Kidney (tissue), 14 donors: ENCODE data around the gene FLYWCH1. TPM values are rescaled to one million over a fixed set of nuclear protein-coding genes. Genes with fewer than 3 reads are reported as not detected.

ENCODE experiments used
- DNase-seq, 5 donors: peaks; one replicate each; pipeline ENCODE4 v3.0.0-alpha.2; 2013 to 2020
- FAIRE-seq: peaks from 2 replicates; lab custom pipeline; 2012; peaks lifted over from hg19 to GRCh38; lab: Jason Lieb, UNC
- H3K27ac ChIP-seq, 2 donors: one replicate each; pipeline ENCODE4 v1.7.0; 2013; ENCODE audit warnings: low read depth in 2 of 2, low read length in 2 of 2, inconsistent platforms in 1 of 2
- H3K27me3 ChIP-seq: one replicate; pipeline ENCODE4 v1.7.1; 2013; ENCODE audit warnings: low read length, inconsistent platforms; ENCODE audit not compliant: control insufficient read depth, insufficient read depth
- H3K36me3 ChIP-seq, 3 donors: one replicate each; pipeline versions ENCODE4 v1.7.0 to v1.7.1; 2013; ENCODE audit warnings: low read length in 3 of 3, control low read depth in 1 of 3, inconsistent platforms in 1 of 3; ENCODE audit not compliant: insufficient read depth in 3 of 3, control insufficient read depth in 2 of 3
- H3K4me1 ChIP-seq, 3 donors: one replicate each; pipeline versions ENCODE4 v1.7.0 to v1.7.1; 2013; ENCODE audit warnings: low read length in 3 of 3, inconsistent platforms in 1 of 3, low read depth in 1 of 3; ENCODE audit not compliant: control insufficient read depth in 2 of 3, insufficient read depth in 2 of 3
- H3K4me3 ChIP-seq, 3 donors: one replicate each; pipeline versions ENCODE4 v1.7.0 to v1.8.1; 2013; ENCODE audit warnings: low read length in 3 of 3, control low read depth in 1 of 3, inconsistent platforms in 1 of 3
- H3K9ac ChIP-seq, 3 donors: one replicate each; pipeline versions ENCODE4 v1.7.0 to v1.7.1; 2013; ENCODE audit warnings: low read length in 3 of 3, control low read depth in 1 of 3, inconsistent platforms in 1 of 3
- H3K9me3 ChIP-seq, 3 donors: one replicate each; pipeline versions ENCODE4 v1.7.0 to v1.7.1; 2013; ENCODE audit warnings: low read length in 3 of 3, control low read depth in 1 of 3, inconsistent platforms in 1 of 3; ENCODE audit not compliant: control insufficient read depth in 2 of 3, insufficient read depth in 1 of 3
- intact Hi-C: fragments of 100-400 bp; cut with DNase I; formaldehyde crosslinking; loops from one replicate; pipeline ENCODE4 v1.11.1; 2022
- polyA plus RNA-seq: library from polyadenylated mRNA; stranded (reverse); fragments of 350-450 nt; fragmentation: Illumina TruSeq; extraction: RNeasy Lipid Tissue Mini Kit (QIAGEN cat#74804); gene quantifications from one replicate; pipeline ENCODE4 v1.2.3, GENCODE V29; 2014; ENCODE audit warnings: low read depth, low replicate concordance; ENCODE audit not compliant: insufficient read depth
- total RNA-seq: library from RNA; stranded (reverse); fragmentation: NEBNext Ultra II Directional; extraction: Animal tissue kit (Norgen Biotek cat#: 25700); gene quantifications from one replicate; pipeline ENCODE4 v1.2.1, GENCODE V29; 2021
- TF ChIP-seq, protein P1 (sequence below): IDR thresholded peaks from 3 replicates; pipeline ENCODE4 v1.5.1; 2012; ENCODE audit warnings: mild to moderate bottlenecking, moderate library complexity, borderline replicate concordance; ENCODE audit not compliant: insufficient read depth; ENCODE audit errors: extremely low read depth
- donor health status: control.
- donor health status: control.
- donor health status: control.
- donor health status: control.
- donor health status: control.
- donor health status: DM: yes; HTN: yes; CAD: no.
- donor health status: Normal renal cell carcinoma (clear cell type).

Gene FLYWCH1
- total and polyA plus RNA-seq, 2 donors from 2014 or later, result 24.5 to 36.8 TPM

DNA sequence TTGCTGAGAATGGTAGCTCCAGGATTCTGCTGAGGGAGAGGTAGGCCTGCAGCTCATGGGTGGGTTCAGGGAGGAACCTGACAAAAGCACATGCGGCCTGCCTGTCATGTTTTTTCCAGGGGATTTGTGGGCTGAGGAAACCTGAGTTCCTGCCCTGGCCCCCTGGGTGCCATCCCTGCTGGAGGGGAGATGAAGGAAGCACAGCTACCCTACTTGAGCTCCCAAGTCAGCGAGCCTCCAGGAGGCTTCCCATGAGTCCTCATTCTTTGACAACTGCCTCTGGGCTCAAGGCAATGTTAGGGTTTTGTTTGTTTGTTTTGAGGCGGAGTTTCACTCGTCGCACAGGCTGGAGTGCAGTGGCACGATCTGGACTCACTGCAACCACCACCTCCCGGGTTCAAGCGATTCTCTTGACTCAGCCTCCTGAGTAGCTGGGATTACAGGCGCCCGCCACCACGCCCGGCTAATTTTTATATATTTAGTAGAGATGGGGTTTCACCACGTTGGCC is 12.1 kb upstream of the FLYWCH1 start:
- FAIRE-seq, result no peak
- intact Hi-C loops, result no loop called here

DNA sequence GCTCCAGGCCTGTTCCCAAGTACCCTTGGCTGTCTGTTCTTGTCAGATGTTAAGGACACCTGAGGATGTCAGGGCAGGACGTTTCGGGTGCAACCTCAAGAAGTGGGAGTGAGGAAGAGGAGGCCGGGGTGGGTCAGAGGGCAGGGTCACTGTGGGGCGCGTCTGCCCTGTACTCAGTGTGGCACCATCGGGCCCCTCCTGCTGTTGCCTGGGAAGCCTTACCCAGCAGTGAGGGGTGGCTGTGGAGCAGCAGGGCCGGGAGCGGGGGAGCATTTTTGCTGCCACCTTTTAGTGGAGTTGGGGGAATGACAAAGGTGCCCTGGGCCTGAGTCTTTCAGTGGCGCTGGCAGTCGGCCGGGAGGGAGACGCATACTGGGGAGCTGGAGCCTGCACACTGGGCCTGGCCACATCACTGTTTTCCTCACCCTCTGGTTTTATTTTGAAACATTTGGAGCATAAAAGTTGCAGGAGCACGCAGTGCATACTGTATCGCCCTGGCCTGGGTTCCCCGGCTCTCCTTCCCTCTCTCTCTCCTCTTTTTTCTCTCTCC is 11.1 kb upstream of the FLYWCH1 start:
- intact Hi-C loops, result no loop called here
- no peak overlapping the region for H3K9ac ChIP-seq
- no peaks in the 10 kb centered on the region for H3K27me3 ChIP-seq
- H3K36me3 ChIP-seq, result peaks cover 0 to 3% (median 2%) of the 10 kb centered on the region in 3 donors
- no peak overlapping the region for H3K27ac ChIP-seq
- FAIRE-seq, result no peak
- peaks cover 3 to 4% (median 4%) of the 10 kb centered on the region in 3 donors for H3K4me1 ChIP-seq
- DNase-seq, result peak in 1 of 5 donors; percentile 52
- TF ChIP-seq, protein P1, sequence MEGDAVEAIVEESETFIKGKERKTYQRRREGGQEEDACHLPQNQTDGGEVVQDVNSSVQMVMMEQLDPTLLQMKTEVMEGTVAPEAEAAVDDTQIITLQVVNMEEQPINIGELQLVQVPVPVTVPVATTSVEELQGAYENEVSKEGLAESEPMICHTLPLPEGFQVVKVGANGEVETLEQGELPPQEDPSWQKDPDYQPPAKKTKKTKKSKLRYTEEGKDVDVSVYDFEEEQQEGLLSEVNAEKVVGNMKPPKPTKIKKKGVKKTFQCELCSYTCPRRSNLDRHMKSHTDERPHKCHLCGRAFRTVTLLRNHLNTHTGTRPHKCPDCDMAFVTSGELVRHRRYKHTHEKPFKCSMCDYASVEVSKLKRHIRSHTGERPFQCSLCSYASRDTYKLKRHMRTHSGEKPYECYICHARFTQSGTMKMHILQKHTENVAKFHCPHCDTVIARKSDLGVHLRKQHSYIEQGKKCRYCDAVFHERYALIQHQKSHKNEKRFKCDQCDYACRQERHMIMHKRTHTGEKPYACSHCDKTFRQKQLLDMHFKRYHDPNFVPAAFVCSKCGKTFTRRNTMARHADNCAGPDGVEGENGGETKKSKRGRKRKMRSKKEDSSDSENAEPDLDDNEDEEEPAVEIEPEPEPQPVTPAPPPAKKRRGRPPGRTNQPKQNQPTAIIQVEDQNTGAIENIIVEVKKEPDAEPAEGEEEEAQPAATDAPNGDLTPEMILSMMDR, result no peak
- no peaks in the 10 kb centered on the region for H3K9me3 ChIP-seq
- no peak overlapping the region for H3K4me3 ChIP-seq

More for the DNA sequence above, 12.1 kb upstream of the FLYWCH1 start:
- no peaks in the 10 kb centered on the region for H3K27me3 ChIP-seq
- DNase-seq, result peak in 1 of 5 donors; percentile 44
- H3K36me3 ChIP-seq, result peaks cover 0 to 3% (median 3%) of the 10 kb centered on the region in 3 donors
- H3K4me3 ChIP-seq, result no peak overlapping the region
- TF ChIP-seq, protein P1, result no peak
- no peak overlapping the region for H3K27ac ChIP-seq
- peaks cover 3 to 4% (median 4%) of the 10 kb centered on the region in 3 donors for H3K4me1 ChIP-seq
- H3K9ac ChIP-seq, result no peak overlapping the region
- H3K9me3 ChIP-seq, result no peaks in the 10 kb centered on the region

DNA sequence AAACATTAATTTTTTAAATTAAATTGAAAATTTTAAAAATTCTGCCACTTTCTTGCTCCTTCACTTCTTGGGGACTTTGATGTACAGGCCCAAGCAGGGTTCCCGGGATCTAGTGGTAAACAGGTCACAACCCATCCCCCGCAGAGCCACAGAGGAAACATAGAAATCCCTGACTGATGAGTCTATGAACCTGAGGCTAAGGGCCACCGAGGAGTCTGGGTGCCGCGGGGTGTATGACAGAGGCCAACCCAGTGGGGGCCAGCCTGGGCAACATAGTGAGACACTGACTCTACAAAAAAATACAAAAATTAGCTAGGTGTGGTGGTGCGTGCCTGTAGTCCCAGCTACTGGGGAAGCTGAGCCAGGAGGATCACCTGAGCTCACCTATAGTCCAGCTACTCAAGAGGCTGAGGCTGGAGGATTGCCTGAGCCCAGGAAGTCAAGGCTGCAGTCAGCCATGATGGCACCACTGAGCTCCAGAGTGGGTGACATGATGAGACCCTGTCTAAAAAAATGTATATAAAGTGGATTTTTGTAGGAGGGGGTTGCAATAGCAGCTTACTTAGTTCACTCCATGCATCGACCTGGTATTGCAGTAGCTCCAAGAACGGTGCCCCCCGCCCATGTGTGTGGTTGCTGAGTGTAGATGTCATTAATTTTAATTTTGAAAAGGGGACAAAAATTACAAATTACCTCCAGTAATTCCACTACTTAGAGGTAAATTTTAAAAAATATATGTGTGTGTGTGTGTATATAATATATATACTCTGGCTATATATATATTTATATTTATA is 9.2 kb upstream of the FLYWCH1 start:
- FAIRE-seq (no peak), DNase-seq (peak in 1 of 5 donors; percentile 53)
- TF ChIP-seq, protein P1, result no peak
- intact Hi-C loops, result no loop called here
- H3K36me3 ChIP-seq, result no peaks in the 10 kb centered on the region
- H3K27ac ChIP-seq, result no peak overlapping the region
- H3K27me3 ChIP-seq, result no peaks in the 10 kb centered on the region
- peaks cover 3 to 4% (median 4%) of the 10 kb centered on the region in 3 donors for H3K4me1 ChIP-seq
- no peaks in the 10 kb centered on the region for H3K9me3 ChIP-seq
- no peak overlapping the region for H3K9ac ChIP-seq
- no peak overlapping the region for H3K4me3 ChIP-seq
